Measurements from ENCODE around the gene NDUFV3. TPM values are rescaled to one million over a fixed set of nuclear protein-coding genes. Genes with fewer than 3 reads are reported as not detected.
"Not testable (repeated sequence)": the region's sequence is repeated elsewhere in the genome, so short reads cannot be mapped to it uniquely, and the experiment has no call there.

The NDUFV3 gene
- total RNA-seq, 2 experiments from 2014 or later = 23.1 to 29.4 TPM

DNA sequence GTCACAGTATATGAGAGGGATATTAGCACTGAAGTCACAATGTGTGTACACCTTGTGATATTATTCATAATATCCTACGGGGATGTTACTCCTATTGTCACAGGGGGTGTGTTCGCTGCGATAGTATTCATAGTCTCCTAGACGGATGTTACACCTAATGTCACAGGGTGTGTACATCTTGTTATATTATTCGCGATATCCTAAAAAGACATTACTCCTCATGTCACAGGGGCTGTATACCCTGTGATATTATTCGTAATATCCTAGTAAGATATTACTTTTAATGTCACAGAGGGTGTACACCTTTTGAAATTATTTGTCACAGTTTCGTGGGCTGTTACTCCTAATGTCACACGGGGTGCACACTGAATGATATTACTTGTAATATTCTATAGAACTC is 58.1 kb downstream of the NDUFV3 start:
- H3K79me2 ChIP-seq (ENCODE audit: insufficient read depth, low read depth, low read length); POLR2A ChIA-PET; H3K27ac ChIP-seq (ENCODE audit: low read depth, low read length, poor library complexity, severe bottlenecking); DNase-seq (ENCODE audit: low spot score); H2AFZ ChIP-seq (ENCODE audit: low read length); H3K4me3 ChIP-seq (ENCODE audit: low read depth, low read length, poor library complexity, severe bottlenecking); H3K9me2 ChIP-seq (ENCODE audit: insufficient read depth, low read length); CTCF ChIA-PET (ENCODE audit: unreplicated experiment); H3K9me3 ChIP-seq (ENCODE audit: low read length); BruUV-seq (replicated peaks); H3K36me3 ChIP-seq (ENCODE audit: insufficient read depth, low read length); H4K20me1 ChIP-seq (ENCODE audit: insufficient read depth, low read length); H3K4me2 ChIP-seq (ENCODE audit: low read length); H3K4me1 ChIP-seq (ENCODE audit: insufficient read depth, low read length, poor library complexity, severe bottlenecking): not testable (repeated sequence)
- intact Hi-C loops (cut with micrococcal nuclease; ENCODE audit: unreplicated experiment) = loop anchor here (10.0 kb wide), 1 partner anchor 46 kb away; no protein-coding TSS in a partner anchor

- Histone ChIP-seq H3K4me3 (ENCODE audit: low read depth, low read length, poor library complexity, severe bottlenecking) (no peak overlapping the region), H2AFZ (ENCODE audit: low read length) (no peak overlapping the region), H3K36me3 (ENCODE audit: insufficient read depth, low read length) (no peaks in the 10 kb centered on the region), H3K4me1 (ENCODE audit: insufficient read depth, low read length, poor library complexity, severe bottlenecking) (no peaks in the 10 kb centered on the region), H3K79me2 (ENCODE audit: insufficient read depth, low read depth, low read length) (no peaks in the 10 kb centered on the region), H3K9me2 (ENCODE audit: insufficient read depth, low read length) (no peaks in the 10 kb centered on the region), H3K9me3 (ENCODE audit: low read length) (no peaks in the 10 kb centered on the region), H3K27ac (ENCODE audit: low read depth, low read length, poor library complexity, severe bottlenecking) (no peak overlapping the region), H4K20me1 (ENCODE audit: insufficient read depth, low read length) (no peaks in the 10 kb centered on the region), H3K4me2 (ENCODE audit: low read length) (no peak overlapping the region)
- POLR2A ChIA-PET = interaction anchor here (0.6 to 0.7 kb wide), 2 partner anchors 595 to 621 kb away, joined by 3 read pairs; no protein-coding TSS in a partner anchor
- TF ChIP-seq EZH2phosphoT487 (IDR thresholded peaks at IDR 0.05; ENCODE audit: borderline replicate concordance, low read depth, low read length) = no peak
- TF ChIP-seq, protein P1, sequence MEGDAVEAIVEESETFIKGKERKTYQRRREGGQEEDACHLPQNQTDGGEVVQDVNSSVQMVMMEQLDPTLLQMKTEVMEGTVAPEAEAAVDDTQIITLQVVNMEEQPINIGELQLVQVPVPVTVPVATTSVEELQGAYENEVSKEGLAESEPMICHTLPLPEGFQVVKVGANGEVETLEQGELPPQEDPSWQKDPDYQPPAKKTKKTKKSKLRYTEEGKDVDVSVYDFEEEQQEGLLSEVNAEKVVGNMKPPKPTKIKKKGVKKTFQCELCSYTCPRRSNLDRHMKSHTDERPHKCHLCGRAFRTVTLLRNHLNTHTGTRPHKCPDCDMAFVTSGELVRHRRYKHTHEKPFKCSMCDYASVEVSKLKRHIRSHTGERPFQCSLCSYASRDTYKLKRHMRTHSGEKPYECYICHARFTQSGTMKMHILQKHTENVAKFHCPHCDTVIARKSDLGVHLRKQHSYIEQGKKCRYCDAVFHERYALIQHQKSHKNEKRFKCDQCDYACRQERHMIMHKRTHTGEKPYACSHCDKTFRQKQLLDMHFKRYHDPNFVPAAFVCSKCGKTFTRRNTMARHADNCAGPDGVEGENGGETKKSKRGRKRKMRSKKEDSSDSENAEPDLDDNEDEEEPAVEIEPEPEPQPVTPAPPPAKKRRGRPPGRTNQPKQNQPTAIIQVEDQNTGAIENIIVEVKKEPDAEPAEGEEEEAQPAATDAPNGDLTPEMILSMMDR (conservative IDR thresholded peaks at IDR 0.05; ENCODE audit: low read length) = no peak
- no TSS peak for BruUV-seq (replicated peaks)
- CTCF ChIA-PET (ENCODE audit: unreplicated experiment) = no interaction called here
- intact Hi-C loops (cut with micrococcal nuclease; ENCODE audit: unreplicated experiment) = loop anchor here (10.0 kb wide), 1 partner anchor 52 kb away; no protein-coding TSS in a partner anchor
- no peak for DNase-seq (ENCODE audit: low spot score)
Measured at GRCh38 chr21:42956824-42957630, 63.9 kb downstream of the NDUFV3 start.

GRCh38 chr21:42958122-42958521 is 65.0 kb downstream of the NDUFV3 start:
- H3K79me2 ChIP-seq (ENCODE audit: insufficient read depth, low read depth, low read length); H4K20me1 ChIP-seq (ENCODE audit: insufficient read depth, low read length); H3K36me3 ChIP-seq (ENCODE audit: insufficient read depth, low read length); H3K9me3 ChIP-seq (ENCODE audit: low read length); H3K27ac ChIP-seq (ENCODE audit: low read depth, low read length, poor library complexity, severe bottlenecking); CTCF ChIA-PET (ENCODE audit: unreplicated experiment); H3K4me3 ChIP-seq (ENCODE audit: low read depth, low read length, poor library complexity, severe bottlenecking); H3K4me2 ChIP-seq (ENCODE audit: low read length); BruUV-seq (replicated peaks); DNase-seq (ENCODE audit: low spot score); H3K4me1 ChIP-seq (ENCODE audit: insufficient read depth, low read length, poor library complexity, severe bottlenecking); H2AFZ ChIP-seq (ENCODE audit: low read length); H3K9me2 ChIP-seq (ENCODE audit: insufficient read depth, low read length): not testable (repeated sequence)
- intact Hi-C loops (cut with micrococcal nuclease; ENCODE audit: unreplicated experiment) = loop anchor here (10.0 kb wide), 1 partner anchor 53 kb away; no protein-coding TSS in a partner anchor
- POLR2A ChIA-PET = interaction anchor here (0.7 kb wide), 1 partner anchor 596 kb away, joined by 3 read pairs; no protein-coding TSS in a partner anchor
